Osteoblast (primary cell): ENCODE results near the gene ZNF784. TPM values are rescaled to one million over a fixed set of nuclear protein-coding genes. Genes with fewer than 3 reads are reported as not detected.
A peak's percentile ranks its signal among the peaks of the same experiment; 100 is the strongest.

Experiments
- DNase-seq: peaks from one replicate; pipeline ENCODE4 v3.0.0; 2011; ENCODE audit warnings: low spot score, mixed read lengths; ENCODE audit not compliant: insufficient read length; ENCODE audit errors: missing footprints
- H2AFZ ChIP-seq: 2 replicates; pipeline ENCODE4 v1.6.0; 2011; ENCODE audit warnings: mild to moderate bottlenecking, low read length
- H3K27ac ChIP-seq: 2 replicates; pipeline ENCODE4 v1.5.1; 2011; ENCODE audit warnings: mild to moderate bottlenecking, low read depth, low read length, moderate library complexity
- H3K27me3 ChIP-seq: 2 replicates; pipeline ENCODE4 v1.6.0; 2012; ENCODE audit warnings: mild to moderate bottlenecking, control low read depth, inconsistent platforms, low read length, moderate library complexity; ENCODE audit not compliant: insufficient read depth
- H3K36me3 ChIP-seq: 2 replicates; pipeline ENCODE4 v1.5.1; 2011; ENCODE audit warnings: mild to moderate bottlenecking, low read length, control low read depth, moderate library complexity; ENCODE audit not compliant: insufficient read depth
- H3K4me1 ChIP-seq: 2 replicates; pipeline ENCODE4 v1.5.1; 2011; ENCODE audit warnings: mild to moderate bottlenecking, low read length, control low read depth, moderate library complexity; ENCODE audit not compliant: insufficient read depth
- H3K4me2 ChIP-seq: 2 replicates; pipeline ENCODE4 v1.6.0; 2011; ENCODE audit warnings: mild to moderate bottlenecking, low read length; ENCODE audit not compliant: insufficient read depth
- H3K4me3 ChIP-seq: fragments of 200-600 bp; sonication (generic); 3 replicates; pipeline ENCODE4 v1.5.1; 2012; ENCODE audit warnings: mild to moderate bottlenecking, low read length, inconsistent platforms; ENCODE audit not compliant: insufficient read depth
- H3K79me2 ChIP-seq: 2 replicates; pipeline ENCODE4 v1.6.0; 2012; ENCODE audit warnings: mild to moderate bottlenecking, low read length, control low read depth, inconsistent platforms; ENCODE audit not compliant: insufficient read depth
- H3K9me3 ChIP-seq: 2 replicates; pipeline ENCODE4 v1.5.1; 2011; ENCODE audit warnings: low read depth, low read length, control low read depth
- H4K20me1 ChIP-seq: 2 replicates; pipeline ENCODE4 v1.6.0; 2012; ENCODE audit warnings: mild to moderate bottlenecking, low read length, control low read depth; ENCODE audit not compliant: insufficient read depth
- total RNA-seq: library from RNA; depleted of rRNA; stranded (reverse); fragments of >200 nt; gene quantifications from 2 replicates; pipeline ENCODE4 v1.2.3, GENCODE V29; 2012
- TF ChIP-seq, protein P1 (sequence below): IDR thresholded peaks from 2 replicates; pipeline ENCODE4 v1.5.1; 2011; ENCODE audit warnings: mild to moderate bottlenecking, low read depth, low read length, moderate library complexity; ENCODE audit errors: extremely low read depth

The ZNF784 gene
- total RNA-seq, 1 donor, result 8.7 TPM

GRCh38 chr19:55620410-55621204, 3.8 kb downstream of the ZNF784 start:
- Histone ChIP-seq H3K27ac (no peak overlapping the region), H3K4me1 (peaks cover 4% of the 10 kb centered on the region)

GRCh38 chr19:55619286-55619685, 5.1 kb downstream of the ZNF784 start:
- Histone ChIP-seq H3K27me3 (no peaks in the 10 kb centered on the region), H3K36me3 (peaks cover 16% of the 10 kb centered on the region), H3K79me2 (peaks cover 7% of the 10 kb centered on the region), H3K4me3 (no peak overlapping the region), H3K4me2 (no peak overlapping the region), H4K20me1 (peaks cover 7% of the 10 kb centered on the region), H3K9me3 (no peaks in the 10 kb centered on the region), H3K27ac (no peak overlapping the region), H2AFZ (no peak overlapping the region), H3K4me1 (no peaks in the 10 kb centered on the region)
- DNase-seq, result peak; percentile 85
- TF ChIP-seq, protein P1, sequence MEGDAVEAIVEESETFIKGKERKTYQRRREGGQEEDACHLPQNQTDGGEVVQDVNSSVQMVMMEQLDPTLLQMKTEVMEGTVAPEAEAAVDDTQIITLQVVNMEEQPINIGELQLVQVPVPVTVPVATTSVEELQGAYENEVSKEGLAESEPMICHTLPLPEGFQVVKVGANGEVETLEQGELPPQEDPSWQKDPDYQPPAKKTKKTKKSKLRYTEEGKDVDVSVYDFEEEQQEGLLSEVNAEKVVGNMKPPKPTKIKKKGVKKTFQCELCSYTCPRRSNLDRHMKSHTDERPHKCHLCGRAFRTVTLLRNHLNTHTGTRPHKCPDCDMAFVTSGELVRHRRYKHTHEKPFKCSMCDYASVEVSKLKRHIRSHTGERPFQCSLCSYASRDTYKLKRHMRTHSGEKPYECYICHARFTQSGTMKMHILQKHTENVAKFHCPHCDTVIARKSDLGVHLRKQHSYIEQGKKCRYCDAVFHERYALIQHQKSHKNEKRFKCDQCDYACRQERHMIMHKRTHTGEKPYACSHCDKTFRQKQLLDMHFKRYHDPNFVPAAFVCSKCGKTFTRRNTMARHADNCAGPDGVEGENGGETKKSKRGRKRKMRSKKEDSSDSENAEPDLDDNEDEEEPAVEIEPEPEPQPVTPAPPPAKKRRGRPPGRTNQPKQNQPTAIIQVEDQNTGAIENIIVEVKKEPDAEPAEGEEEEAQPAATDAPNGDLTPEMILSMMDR, result no peak

More at GRCh38 chr19:55620410-55621204, 3.8 kb downstream of the ZNF784 start:
- Histone ChIP-seq H3K4me2 (no peak overlapping the region), H3K36me3 (peaks cover 16% of the 10 kb centered on the region), H4K20me1 (peaks cover 7% of the 10 kb centered on the region), H3K27me3 (no peaks in the 10 kb centered on the region), H3K9me3 (no peaks in the 10 kb centered on the region), H3K4me3 (no peak overlapping the region), H3K79me2 (peaks cover 4% of the 10 kb centered on the region), H2AFZ (no peak overlapping the region)
- DNase-seq, result peak; percentile 64
- TF ChIP-seq, protein P1, result no peak

- Histone ChIP-seq H3K27ac (no peak overlapping the region), H3K27me3 (no peaks in the 10 kb centered on the region), H3K9me3 (no peaks in the 10 kb centered on the region), H3K36me3 (peaks cover 16% of the 10 kb centered on the region), H2AFZ (no peak overlapping the region), H3K4me3 (no peak overlapping the region), H3K79me2 (peaks cover 6% of the 10 kb centered on the region), H3K4me1 (no peaks in the 10 kb centered on the region), H3K4me2 (no peak overlapping the region), H4K20me1 (peaks cover 3% of the 10 kb centered on the region)
- TF ChIP-seq, protein P1, result no peak
- DNase-seq, result peak; percentile 58
These were observed 5.9 kb downstream of the ZNF784 start for GRCh38 chr19:55618426-55618825.

DNA sequence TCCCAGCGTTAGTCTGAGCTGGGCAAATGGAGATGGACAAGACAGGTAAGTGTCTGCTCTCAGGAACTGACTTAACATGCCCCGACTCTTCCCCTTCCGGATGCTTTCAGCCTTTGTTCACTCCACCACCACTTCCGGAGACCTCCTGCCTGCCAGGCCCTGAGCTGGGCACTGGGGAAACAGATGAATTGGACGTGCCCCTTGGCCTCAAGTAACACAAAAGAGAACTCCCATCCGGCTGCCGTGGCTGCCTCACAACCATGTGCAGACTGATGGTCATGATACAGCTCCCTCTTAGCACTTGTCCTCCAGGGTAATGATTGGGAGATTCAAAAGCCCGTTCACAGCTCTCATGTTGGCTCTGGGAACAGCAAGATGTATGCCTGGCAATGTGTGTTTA, 6.9 kb downstream of the ZNF784 start:
- H3K9me3 ChIP-seq, result no peaks in the 10 kb centered on the region
- no peak overlapping the region for H3K4me3 ChIP-seq
- H3K27ac ChIP-seq, result no peak overlapping the region
- H3K4me1 ChIP-seq, result no peaks in the 10 kb centered on the region
- H3K4me2 ChIP-seq, result no peak overlapping the region
- H3K27me3 ChIP-seq, result no peaks in the 10 kb centered on the region
- peaks cover 7% of the 10 kb centered on the region for H4K20me1 ChIP-seq
- peaks cover 6% of the 10 kb centered on the region for H3K79me2 ChIP-seq
- H2AFZ ChIP-seq, result no peak overlapping the region
- TF ChIP-seq, protein P1, result no peak
- peak; percentile 62 for DNase-seq
- peaks cover 16% of the 10 kb centered on the region for H3K36me3 ChIP-seq
